NCI-H2171 (cell line): Measurements from ENCODE around the gene DDX24.
"Not testable (repeated sequence)": the region's sequence is repeated elsewhere in the genome, so short reads cannot be mapped to it uniquely, and the experiment has no call there.

ENCODE experiments used
- DNase-seq: peaks from one replicate; lab custom pipeline; 2025; lab: John Stamatoyannopoulos, UW

Gene DDX24

DNA sequence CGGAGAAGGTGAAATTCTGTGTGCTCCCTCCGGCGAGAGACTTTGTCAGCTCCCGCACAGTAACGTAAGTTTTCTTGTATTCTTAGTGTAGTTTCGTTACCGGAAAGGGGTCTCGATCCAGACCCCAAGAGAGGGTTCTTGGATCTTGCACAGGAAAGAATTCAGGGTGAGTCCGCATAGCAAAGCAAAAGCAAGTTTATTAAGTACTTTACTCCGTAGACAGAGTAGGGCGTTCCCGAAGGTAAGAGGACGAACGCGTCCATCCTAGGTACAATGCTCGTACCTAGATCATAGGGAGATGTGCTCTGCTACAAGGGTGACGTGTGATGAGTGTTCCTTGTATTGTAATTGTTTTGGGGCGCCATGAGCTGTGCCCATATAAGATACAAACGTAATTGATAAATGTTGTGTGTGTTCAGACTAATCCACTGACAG, 401 bp upstream of the DDX24 start:
- DNase-seq: no peak

DNA sequence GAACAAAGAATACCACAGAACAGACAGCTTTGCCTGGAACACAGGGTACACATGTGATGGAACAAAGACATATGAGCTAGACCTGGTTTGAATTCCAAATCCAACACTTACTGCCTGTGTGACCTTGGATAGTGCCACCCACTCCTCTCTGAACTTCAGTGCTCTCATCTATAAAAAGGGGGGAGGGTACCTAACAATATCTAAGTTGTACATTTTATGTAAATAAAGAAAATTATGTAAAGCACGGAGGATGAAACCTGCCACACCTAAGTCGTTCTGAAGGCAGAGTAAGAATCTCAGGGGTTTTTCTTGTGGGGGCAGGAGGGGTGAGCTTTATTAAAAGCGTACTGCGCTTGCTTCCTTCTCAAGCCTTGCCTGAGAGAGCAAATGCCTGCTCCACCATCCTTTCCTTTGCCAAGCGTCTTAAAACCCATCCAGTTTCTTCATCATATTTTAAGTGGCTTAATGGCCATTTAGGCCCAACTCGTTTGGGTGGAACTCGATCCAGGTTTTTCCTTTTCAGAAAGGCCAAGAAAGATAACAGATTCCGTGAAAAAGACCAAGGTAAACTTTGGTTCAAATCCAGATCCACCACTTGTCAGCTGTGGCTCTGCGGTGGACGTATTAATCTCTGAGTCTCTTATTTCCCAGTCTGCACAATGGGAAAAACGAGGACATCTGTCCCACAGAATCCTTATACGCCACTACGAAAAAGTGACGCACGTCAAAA, 946 bp downstream of the DDX24 start:
- DNase-seq: no peak

DNA sequence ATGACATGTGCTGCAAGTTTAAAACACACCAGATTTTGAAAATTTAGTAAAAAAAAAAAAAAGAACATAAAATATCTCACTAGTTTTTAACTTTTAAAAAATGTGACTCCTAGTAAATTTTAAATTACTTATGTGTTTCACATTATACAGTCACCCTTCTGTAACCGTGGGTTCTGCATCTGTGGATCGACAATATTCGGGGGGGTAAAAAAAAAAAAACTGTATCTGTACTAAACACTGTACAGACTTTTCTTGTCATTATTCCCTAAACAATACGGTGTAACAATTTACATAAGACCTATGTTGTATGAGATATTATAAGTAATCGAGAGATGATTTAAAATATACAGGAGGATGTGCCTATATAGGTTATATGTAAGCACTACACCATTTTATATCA, 3.2 kb downstream of the DDX24 start:
- DNase-seq: no peak

GRCh38 chr14:94077111-94077821, 3.7 kb downstream of the DDX24 start:
- DNase-seq: no peak

DNA sequence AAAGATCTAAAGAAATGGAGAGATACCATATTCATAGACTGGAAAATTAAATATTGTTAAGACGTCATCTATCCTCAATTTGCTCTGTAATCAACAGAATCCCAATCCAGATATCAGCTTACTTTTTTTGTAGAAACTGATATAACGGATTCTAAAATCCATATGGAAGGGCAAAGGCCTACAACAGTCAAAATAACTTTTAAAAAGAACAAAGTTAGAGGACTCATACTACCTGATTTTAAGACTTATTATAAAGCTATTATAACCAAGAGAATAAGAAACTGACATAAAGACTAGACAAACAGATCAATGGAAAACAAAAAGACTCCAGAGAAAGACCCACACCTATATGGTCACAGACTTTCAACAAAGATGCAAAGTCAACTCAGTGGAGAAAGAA, 6.0 kb downstream of the DDX24 start:
- no peak for DNase-seq

DNA sequence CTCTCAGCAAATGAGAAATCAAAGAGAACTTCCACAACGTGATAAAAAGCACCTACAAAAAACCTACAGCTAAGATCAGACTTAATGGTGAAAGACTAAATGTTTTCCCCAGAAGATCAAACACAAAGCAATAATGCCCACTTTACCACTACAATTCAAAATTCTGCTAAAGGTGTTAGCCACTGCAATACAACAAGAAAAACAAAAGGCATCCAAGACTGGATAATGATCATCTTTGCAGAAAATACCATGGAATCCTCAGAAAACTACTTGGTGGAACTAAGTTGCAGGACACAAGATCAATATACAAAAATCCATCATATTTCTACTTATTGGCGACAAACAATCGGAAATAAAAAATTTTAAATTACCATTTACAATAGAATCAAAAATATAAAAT, 6.5 kb downstream of the DDX24 start:
- DNase-seq: no peak

GRCh38 chr14:94072076-94072475, 8.9 kb downstream of the DDX24 start:
- DNase-seq: not testable (repeated sequence)

DNA sequence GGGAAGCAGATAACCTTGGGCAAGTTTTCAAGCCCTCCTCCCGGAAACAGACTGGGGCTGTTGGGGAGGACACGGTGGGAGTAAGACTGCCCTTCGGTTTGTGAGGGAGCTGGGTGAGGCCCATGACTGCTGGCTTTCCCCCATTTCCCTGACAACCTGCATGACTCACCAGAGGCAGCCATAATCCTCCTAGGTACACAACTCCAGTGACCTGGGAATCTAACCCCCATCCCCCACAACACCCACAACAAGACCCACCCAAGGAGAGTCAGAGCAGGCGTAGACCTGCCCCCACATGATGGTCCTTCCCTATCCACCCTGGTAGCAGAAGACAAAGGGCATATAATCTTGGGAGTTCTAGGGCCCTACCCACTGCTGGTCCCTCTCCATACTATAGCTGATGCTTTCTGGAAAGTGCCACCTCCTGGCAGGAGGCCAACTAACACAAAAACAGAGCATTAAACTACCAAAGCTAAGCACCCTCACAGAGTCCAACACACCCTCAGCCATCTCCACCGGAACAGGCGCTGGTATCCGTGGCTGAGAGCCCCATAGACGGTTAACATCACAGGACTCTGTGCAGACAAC, 14.8 kb downstream of the DDX24 start:
- DNase-seq: no peak

- no peak for DNase-seq
Measured at GRCh38 chr14:94062344-94062940, 18.6 kb downstream of the DDX24 start.

DNA sequence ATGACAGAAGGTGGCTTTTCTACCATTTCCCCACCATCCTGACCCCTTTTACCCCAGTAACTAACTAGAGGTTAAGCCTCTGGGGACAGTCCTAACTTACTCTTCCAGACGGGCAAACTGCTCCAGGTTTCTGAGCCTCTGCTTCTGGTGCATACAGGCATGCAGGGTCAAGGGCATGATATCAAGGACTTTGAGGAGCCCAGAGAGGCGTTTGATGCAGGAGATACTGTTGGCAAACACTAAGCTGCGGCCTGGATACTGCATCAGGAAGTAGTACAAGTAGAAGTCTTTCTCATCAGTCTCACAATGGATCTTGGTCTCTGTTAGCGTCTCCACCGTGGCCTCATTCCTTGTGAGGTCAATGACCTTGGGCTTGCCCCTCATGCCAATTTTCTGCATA, 21.0 kb downstream of the DDX24 start:
- no peak for DNase-seq

GRCh38 chr14:94058674-94059138, 22.3 kb downstream of the DDX24 start:
- DNase-seq: no peak

DNA sequence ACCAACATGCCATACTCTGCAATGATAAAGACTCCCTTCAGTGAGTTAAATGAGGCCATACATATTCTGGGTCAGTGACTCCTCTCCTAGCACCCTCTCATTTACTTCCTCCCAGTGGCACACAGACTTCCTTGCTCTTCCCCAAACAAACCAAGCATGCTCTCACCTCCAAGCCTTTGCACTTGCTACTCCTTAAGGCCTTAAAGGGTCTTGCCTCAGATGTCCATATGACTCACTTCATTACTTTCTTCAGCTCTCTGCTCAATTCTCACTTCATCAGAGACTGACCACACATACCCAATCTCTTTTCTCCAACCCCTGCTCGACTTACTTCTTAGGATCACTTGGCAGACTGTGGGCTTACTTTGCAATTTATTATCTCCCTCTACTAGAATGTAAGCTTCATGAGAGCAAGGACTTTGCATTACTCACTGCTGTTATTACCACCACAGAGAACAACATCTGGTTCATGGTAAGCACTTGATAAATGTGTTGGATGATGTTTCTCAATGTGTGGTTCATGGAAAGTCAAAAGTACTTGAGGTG, 22.8 kb downstream of the DDX24 start:
- no peak for DNase-seq

GRCh38 chr14:94056579-94057308, 24.3 kb downstream of the DDX24 start:
- no peak for DNase-seq

DNA sequence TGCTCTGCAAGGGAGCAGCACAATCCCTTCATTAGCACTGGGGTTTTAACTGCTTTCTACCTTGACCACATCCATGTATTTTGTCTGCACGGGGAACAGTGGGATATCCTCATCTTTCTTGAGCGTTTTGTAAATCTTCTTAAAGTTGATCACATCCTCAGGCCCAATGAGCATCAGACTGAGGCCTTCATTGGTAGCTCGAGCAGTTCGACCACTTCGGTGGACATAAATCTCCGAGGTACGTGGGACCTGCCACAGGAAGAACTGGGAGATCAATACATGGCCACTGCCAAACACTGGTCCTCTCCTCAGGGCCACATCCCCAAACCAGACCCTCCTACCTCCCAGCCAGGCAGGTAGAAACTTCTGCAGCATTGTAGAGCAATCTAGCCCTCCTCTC, 26.1 kb downstream of the DDX24 start:
- no peak for DNase-seq

DNA sequence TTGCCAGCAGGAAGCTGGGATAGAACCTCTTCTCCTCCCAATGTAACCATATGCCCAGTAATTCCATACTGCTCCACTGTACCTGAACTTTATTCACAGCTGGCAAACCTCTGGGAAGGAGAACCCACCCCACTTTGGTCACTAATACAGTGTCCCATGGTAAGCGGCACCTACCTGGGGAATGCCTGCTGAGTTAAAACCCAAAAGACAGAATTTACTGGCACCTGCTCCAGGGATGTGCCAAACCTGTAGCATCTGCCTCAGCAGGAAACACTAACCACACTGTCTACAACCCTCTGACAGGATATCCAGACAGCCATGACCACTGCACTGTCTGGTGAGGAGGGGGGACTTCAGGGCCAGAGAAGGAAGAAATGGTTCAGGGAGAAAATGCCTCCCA, 26.6 kb downstream of the DDX24 start:
- no peak for DNase-seq

DNA sequence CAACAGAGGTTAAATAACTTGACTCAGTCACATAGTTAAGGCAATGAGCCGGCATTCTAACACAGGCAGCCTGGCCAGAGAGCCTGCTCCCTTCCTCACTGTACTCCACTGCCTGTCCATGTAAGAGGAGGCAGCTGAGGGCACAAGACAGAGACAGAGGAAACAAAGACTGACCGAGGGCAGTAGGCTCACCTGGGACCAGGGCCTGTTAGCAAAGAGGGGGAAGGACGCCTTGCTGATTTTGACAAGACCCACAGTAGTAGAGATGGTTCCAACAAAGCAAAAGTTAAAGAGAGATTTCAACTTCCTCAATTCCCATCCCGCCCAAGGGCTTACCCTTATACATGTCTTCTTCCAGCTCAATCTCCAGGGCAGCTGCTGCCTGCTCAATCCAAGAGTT, 28.3 kb downstream of the DDX24 start:
- DNase-seq: no peak

- DNase-seq: no peak
Measured at GRCh38 chr14:94052199-94052598, 28.8 kb downstream of the DDX24 start.

DNA sequence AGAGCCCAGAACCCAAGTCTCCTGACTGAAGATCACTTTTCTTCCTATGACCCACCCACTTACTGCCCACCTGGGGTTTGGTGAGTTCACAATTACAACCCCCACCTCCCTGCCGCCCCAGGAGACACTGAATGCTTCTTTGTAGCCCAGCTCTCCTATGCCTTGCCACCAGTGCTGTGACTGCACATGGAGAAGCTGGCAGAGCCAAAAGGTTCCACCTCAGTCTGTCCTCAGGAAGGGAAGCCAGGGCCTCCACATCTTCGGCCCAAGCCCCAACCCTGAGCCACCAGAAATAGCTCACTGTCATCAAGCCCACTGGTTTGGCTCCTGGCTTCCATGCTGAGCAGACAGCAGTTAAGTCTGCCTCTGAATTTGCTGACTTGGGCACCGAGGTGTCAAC, 29.2 kb downstream of the DDX24 start:
- no peak for DNase-seq

GRCh38 chr14:94051115-94051514, 29.9 kb downstream of the DDX24 start:
- DNase-seq: no peak

GRCh38 chr14:94050231-94050880, 30.6 kb downstream of the DDX24 start:
- no peak for DNase-seq

- DNase-seq: no peak
Measured at GRCh38 chr14:94049625-94050023, 31.4 kb downstream of the DDX24 start.
